Measurements from ENCODE around the gene CACNA1H. TPM values are rescaled to one million over a fixed set of nuclear protein-coding genes. Genes with fewer than 3 reads are reported as not detected.

Gene CACNA1H
- total and polyA plus RNA-seq, 9 of the 15 experiments (the other 6 are each of a cell fraction or from before 2014, with no cell fraction given) = 0.10 to 0.18 TPM; not detected in 7

DNA sequence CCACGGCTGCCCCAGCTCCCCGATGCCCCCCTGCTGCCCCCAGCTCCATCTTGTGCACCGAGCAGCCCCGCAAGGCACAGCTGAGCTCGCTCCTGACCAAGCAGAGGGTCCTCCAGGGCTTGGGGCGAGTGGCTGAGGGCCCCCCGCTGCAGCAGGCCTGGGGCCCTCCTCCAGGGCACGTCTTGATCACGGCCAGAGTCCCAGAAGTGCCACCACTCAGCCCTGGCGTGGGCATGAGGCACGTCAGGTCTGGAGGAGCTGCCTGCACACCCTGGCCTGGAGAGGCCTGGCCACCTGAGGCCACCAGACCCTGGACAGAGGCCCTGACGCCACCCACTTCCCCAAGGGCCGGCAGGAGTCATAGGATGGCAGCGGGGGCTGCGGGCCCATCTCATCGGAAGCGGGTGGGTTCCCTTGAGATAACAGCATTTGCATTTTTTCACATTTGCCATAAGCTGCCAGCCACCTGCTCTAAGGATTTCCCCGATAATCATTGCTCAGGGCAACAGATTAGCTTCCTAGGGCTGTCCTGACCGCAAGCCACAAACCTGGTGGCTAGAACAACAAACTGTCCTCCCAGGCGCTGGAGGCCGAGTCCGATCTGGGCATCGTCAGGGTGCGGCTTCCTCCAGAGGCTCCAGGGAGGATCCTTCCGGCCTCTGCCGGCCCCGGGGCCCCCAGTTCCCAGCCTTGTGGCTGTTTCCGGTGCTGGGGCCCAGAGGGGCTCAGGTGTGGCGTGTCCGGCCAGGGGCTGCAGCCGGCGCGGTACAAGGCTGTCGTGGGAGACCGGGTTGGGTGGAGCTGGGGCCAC, 32.9 kb upstream of the CACNA1H start (continued):
- TF ChIP-seq, protein P1, sequence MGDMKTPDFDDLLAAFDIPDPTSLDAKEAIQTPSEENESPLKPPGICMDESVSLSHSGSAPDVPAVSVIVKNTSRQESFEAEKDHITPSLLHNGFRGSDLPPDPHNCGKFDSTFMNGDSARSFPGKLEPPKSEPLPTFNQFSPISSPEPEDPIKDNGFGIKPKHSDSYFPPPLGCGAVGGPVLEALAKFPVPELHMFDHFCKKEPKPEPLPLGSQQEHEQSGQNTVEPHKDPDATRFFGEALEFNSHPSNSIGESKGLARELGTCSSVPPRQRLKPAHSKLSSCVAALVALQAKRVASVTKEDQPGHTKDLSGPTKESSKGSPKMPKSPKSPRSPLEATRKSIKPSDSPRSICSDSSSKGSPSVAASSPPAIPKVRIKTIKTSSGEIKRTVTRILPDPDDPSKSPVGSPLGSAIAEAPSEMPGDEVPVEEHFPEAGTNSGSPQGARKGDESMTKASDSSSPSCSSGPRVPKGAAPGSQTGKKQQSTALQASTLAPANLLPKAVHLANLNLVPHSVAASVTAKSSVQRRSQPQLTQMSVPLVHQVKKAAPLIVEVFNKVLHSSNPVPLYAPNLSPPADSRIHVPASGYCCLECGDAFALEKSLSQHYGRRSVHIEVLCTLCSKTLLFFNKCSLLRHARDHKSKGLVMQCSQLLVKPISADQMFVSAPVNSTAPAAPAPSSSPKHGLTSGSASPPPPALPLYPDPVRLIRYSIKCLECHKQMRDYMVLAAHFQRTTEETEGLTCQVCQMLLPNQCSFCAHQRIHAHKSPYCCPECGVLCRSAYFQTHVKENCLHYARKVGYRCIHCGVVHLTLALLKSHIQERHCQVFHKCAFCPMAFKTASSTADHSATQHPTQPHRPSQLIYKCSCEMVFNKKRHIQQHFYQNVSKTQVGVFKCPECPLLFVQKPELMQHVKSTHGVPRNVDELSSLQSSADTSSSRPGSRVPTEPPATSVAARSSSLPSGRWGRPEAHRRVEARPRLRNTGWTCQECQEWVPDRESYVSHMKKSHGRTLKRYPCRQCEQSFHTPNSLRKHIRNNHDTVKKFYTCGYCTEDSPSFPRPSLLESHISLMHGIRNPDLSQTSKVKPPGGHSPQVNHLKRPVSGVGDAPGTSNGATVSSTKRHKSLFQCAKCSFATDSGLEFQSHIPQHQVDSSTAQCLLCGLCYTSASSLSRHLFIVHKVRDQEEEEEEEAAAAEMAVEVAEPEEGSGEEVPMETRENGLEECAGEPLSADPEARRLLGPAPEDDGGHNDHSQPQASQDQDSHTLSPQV (IDR thresholded peaks at IDR 0.05) = no peak
- no peak for TF ChIP-seq TAF15 (IDR thresholded peaks at IDR 0.05; ENCODE audit: low read depth, low read length)
- peak; percentile 42; the same call in 1 of the 2 replicates for TF ChIP-seq ESRRA (IDR thresholded peaks at IDR 0.05; ENCODE audit: borderline replicate concordance, low read depth)
- TF ChIP-seq, protein P2, sequence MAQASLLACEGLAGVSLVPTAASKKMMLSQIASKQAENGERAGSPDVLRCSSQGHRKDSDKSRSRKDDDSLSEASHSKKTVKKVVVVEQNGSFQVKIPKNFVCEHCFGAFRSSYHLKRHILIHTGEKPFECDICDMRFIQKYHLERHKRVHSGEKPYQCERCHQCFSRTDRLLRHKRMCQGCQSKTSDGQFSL (CRISPR knock-in tag; IDR thresholded peaks at IDR 0.05) = no peak
- TF ChIP-seq, protein P2 (tag; IDR thresholded peaks at IDR 0.05) = no peak
- TF ChIP-seq HMG20B (CRISPR knock-in tag; IDR thresholded peaks at IDR 0.05) = no peak
- TF ChIP-seq PTTG1 (tag; IDR thresholded peaks at IDR 0.05; ENCODE audit: low read depth) = no peak
- TF ChIP-seq SRSF3 (IDR thresholded peaks at IDR 0.05; ENCODE audit: insufficient read depth, low read length) = no peak
- TF ChIP-seq EGR1 (conservative IDR thresholded peaks at IDR 0.05) = no peak
- TF ChIP-seq CBFA2T2 (conservative IDR thresholded peaks at IDR 0.05) = no peak; the same call in 1 of the 2 replicates
- TF ChIP-seq, protein P3, sequence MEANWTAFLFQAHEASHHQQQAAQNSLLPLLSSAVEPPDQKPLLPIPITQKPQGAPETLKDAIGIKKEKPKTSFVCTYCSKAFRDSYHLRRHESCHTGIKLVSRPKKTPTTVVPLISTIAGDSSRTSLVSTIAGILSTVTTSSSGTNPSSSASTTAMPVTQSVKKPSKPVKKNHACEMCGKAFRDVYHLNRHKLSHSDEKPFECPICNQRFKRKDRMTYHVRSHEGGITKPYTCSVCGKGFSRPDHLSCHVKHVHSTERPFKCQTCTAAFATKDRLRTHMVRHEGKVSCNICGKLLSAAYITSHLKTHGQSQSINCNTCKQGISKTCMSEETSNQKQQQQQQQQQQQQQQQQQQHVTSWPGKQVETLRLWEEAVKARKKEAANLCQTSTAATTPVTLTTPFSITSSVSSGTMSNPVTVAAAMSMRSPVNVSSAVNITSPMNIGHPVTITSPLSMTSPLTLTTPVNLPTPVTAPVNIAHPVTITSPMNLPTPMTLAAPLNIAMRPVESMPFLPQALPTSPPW (CRISPR knock-in tag; IDR thresholded peaks at IDR 0.05) = peak; percentile 31; the same call in 1 of the 2 replicates
- no peak for TF ChIP-seq SIRT6 (IDR thresholded peaks at IDR 0.05; ENCODE audit: low read depth, low read length)

All from K562 (cell line).